ENCODE measurements around the gene CREBL2. TPM values are rescaled to one million over a fixed set of nuclear protein-coding genes. Genes with fewer than 3 reads are reported as not detected.

CREBL2 gene
- total and polyA plus RNA-seq, 4 donors = 18.3 to 50.5 (median 27.6) TPM

GRCh38 chr12:12609692-12610091, 2.0 kb upstream of the CREBL2 start:
- Histone ChIP-seq H3K4me3 (no peak overlapping the region), H3K36me3 (ENCODE audit: control insufficient read depth in 4 of 4, insufficient read depth in 4 of 4, low read length in 4 of 4) (no peaks in the 10 kb centered on the region), H3K27me3 (ENCODE audit: control insufficient read depth in 3 of 3, insufficient read depth in 3 of 3, low read length in 2 of 3) (no peaks in the 10 kb centered on the region), H3K27ac (ENCODE audit: low read depth in 1 of 2, low read length in 1 of 2) (no peak overlapping the region), H3K4me1 (ENCODE audit: control insufficient read depth in 5 of 5, insufficient read depth in 5 of 5, low read length in 5 of 5) (peaks cover 0 to 13% (median 2%) of the 10 kb centered on the region in 5 donors), H3K9me3 (ENCODE audit: control insufficient read depth in 4 of 4, insufficient read depth in 3 of 4, low read length in 3 of 4) (no peaks in the 10 kb centered on the region), H3K9ac (ENCODE audit: insufficient read depth in 1 of 2, low read length in 2 of 2) (no peak overlapping the region)
- ATAC-seq (ENCODE audit: insufficient read depth, low FRiP score) = no peak
- no peak for DNase-seq
- 88 to 95% methylated on average over 2 to 3 of the region's 3 CpGs for WGBS, 2 donors
- TF ChIP-seq CTCF (IDR thresholded peaks at IDR 0.05; ENCODE audit: control extremely low read depth, extremely low read depth) = no peak

DNA sequence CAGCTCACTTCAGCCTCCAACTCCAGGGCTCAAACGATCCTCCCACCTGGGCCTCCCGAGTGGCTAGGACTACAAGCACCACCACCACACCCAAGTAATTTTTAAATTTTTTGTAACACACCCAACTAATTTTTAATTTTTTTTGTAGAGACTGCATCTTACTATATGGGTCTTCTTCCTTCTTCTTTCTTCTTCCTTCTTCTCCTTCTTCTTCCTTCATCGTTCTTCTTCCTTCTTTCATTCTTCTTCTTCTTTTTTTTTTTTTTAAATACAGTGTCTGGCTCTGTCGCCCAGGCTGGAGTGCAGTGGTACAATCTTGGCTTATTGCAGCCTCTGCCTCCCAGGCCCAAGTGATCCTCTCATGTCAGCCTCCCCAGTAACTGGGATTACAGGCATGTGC, 965 bp upstream of the CREBL2 start:
- no peak overlapping the region for H3K4me3 ChIP-seq
- H3K27me3 ChIP-seq (ENCODE audit: control insufficient read depth in 3 of 3, insufficient read depth in 3 of 3, low read length in 2 of 3) = no peaks in the 10 kb centered on the region
- peak overlapping the region; percentile 85 to 89 for H3K27ac ChIP-seq (ENCODE audit: low read depth in 1 of 2, low read length in 1 of 2)
- DNase-seq (no peak), ATAC-seq (ENCODE audit: insufficient read depth, low FRiP score) (no peak)
- no peaks in the 10 kb centered on the region for H3K9me3 ChIP-seq (ENCODE audit: control insufficient read depth in 4 of 4, insufficient read depth in 3 of 4, low read length in 3 of 4)
- 77 to 84% methylated on average over 4 of the region's 4 CpGs for WGBS, 2 donors
- peaks cover 0 to 13% (median 2%) of the 10 kb centered on the region in 5 donors for H3K4me1 ChIP-seq (ENCODE audit: control insufficient read depth in 5 of 5, insufficient read depth in 5 of 5, low read length in 5 of 5)
- no peak for TF ChIP-seq CTCF (IDR thresholded peaks at IDR 0.05; ENCODE audit: control extremely low read depth, extremely low read depth)
- H3K36me3 ChIP-seq (ENCODE audit: control insufficient read depth in 4 of 4, insufficient read depth in 4 of 4, low read length in 4 of 4) = no peaks in the 10 kb centered on the region
- H3K9ac ChIP-seq (ENCODE audit: insufficient read depth in 1 of 2, low read length in 2 of 2) = no peak overlapping the region

DNA sequence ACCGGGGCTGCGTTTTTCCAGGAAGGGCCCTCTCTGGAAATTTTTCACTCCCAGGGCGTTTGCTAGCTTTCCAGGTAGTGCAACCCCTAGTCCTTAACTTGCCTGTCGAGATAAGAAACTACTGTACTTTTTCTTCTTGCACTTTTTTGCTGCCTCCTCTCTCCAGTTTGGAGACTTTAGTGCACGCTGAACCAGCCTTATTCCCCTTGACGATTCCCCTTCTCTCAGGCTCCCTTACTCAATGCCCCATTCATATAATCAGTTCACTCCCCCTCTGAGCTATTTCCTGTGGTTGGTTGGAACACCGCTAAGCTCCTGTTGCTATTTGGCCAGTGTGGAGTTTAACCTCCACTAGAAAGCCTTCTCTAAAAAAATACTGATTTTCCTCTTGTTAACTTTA, 682 bp downstream of the CREBL2 start:
- H3K27ac ChIP-seq (ENCODE audit: low read depth in 1 of 2, low read length in 1 of 2) = peak overlapping the region; percentile 85 to 88
- H3K9ac ChIP-seq (ENCODE audit: insufficient read depth in 1 of 2, low read length in 2 of 2) = peak overlapping the region; percentile 64 to 82
- 0 to 1% methylated on average over 7 of the region's 7 CpGs for whole genome bisulfite sequencing, 2 donors
- peaks cover 0 to 2% (median 0%) of the 10 kb centered on the region in 4 donors for H3K36me3 ChIP-seq (ENCODE audit: control insufficient read depth in 4 of 4, insufficient read depth in 4 of 4, low read length in 4 of 4)
- peak overlapping the region; percentile 53 for H3K4me3 ChIP-seq
- no peak for ATAC-seq (ENCODE audit: insufficient read depth, low FRiP score)
- H3K4me1 ChIP-seq (ENCODE audit: control insufficient read depth in 5 of 5, insufficient read depth in 5 of 5, low read length in 5 of 5) = peaks cover 0 to 13% (median 2%) of the 10 kb centered on the region in 5 donors
- no peaks in the 10 kb centered on the region for H3K27me3 ChIP-seq (ENCODE audit: control insufficient read depth in 3 of 3, insufficient read depth in 3 of 3, low read length in 2 of 3)
- no peaks in the 10 kb centered on the region for H3K9me3 ChIP-seq (ENCODE audit: control insufficient read depth in 4 of 4, insufficient read depth in 3 of 4, low read length in 3 of 4)
- peak in 2 of 3 donors; percentile 70 to 73 for DNase-seq
- TF ChIP-seq CTCF (IDR thresholded peaks at IDR 0.05; ENCODE audit: control extremely low read depth, extremely low read depth) = no peak

- peak overlapping the region in 1 of 2 donors; percentile 42 for H3K9ac ChIP-seq (ENCODE audit: insufficient read depth in 1 of 2, low read length in 2 of 2)
- H3K9me3 ChIP-seq (ENCODE audit: control insufficient read depth in 4 of 4, insufficient read depth in 3 of 4, low read length in 3 of 4) = no peaks in the 10 kb centered on the region
- ATAC-seq (ENCODE audit: insufficient read depth, low FRiP score) (no peak), DNase-seq (peak in 2 of 3 donors; percentile 60 to 68)
- H3K4me3 ChIP-seq = no peak overlapping the region
- no peak overlapping the region for H3K27ac ChIP-seq (ENCODE audit: low read depth in 1 of 2, low read length in 1 of 2)
- no peaks in the 10 kb centered on the region for H3K27me3 ChIP-seq (ENCODE audit: control insufficient read depth in 3 of 3, insufficient read depth in 3 of 3, low read length in 2 of 3)
- H3K4me1 ChIP-seq (ENCODE audit: control insufficient read depth in 5 of 5, insufficient read depth in 5 of 5, low read length in 5 of 5) = peaks cover 0 to 13% (median 2%) of the 10 kb centered on the region in 5 donors
- no peak for TF ChIP-seq CTCF (IDR thresholded peaks at IDR 0.05; ENCODE audit: control extremely low read depth, extremely low read depth)
- H3K36me3 ChIP-seq (ENCODE audit: control insufficient read depth in 4 of 4, insufficient read depth in 4 of 4, low read length in 4 of 4) = peaks cover 0 to 2% (median 0%) of the 10 kb centered on the region in 4 donors
- 25 to 31% methylated on average over 4 of the region's 4 CpGs for WGBS, 2 donors
Observed at GRCh38 chr12:12613344-12613743, 1.7 kb downstream of the CREBL2 start.
